COR-L47 (cell line): ENCODE measurements around the gene IRF2BP1.

Experiments
- DNase-seq: peaks from one replicate; lab custom pipeline; 2025; lab: John Stamatoyannopoulos, UW

The IRF2BP1 gene

GRCh38 chr19:45885556-45886426, at the start of gene IRF2BP1:
TSS of gene IRF2BP1 (minus strand) at chr19:45886141. CDS start at chr19:45885774, 367 bp downstream.
- peak; percentile 88 for DNase-seq

GRCh38 chr19:45935267-45935666, 49.3 kb upstream of the IRF2BP1 start:
- DNase-seq: no peak

- DNase-seq: no peak
Measured at GRCh38 chr19:45934551-45935230, 48.8 kb upstream of the IRF2BP1 start.

GRCh38 chr19:45933759-45934158, 47.8 kb upstream of the IRF2BP1 start:
- DNase-seq: no peak

GRCh38 chr19:45931055-45931454, 45.1 kb upstream of the IRF2BP1 start:
- DNase-seq: no peak

GRCh38 chr19:45929247-45929646, 43.3 kb upstream of the IRF2BP1 start:
- DNase-seq: no peak

GRCh38 chr19:45927565-45928261, 41.8 kb upstream of the IRF2BP1 start:
- peak; percentile 96 for DNase-seq

- DNase-seq: no peak
Measured at GRCh38 chr19:45924891-45925447, 39.0 kb upstream of the IRF2BP1 start.

GRCh38 chr19:45922281-45922680, 36.3 kb upstream of the IRF2BP1 start:
- no peak for DNase-seq

GRCh38 chr19:45920458-45920857, 34.5 kb upstream of the IRF2BP1 start:
- no peak for DNase-seq

- DNase-seq: no peak
Measured at GRCh38 chr19:45919678-45920077, 33.7 kb upstream of the IRF2BP1 start.

- no peak for DNase-seq
Measured at GRCh38 chr19:45918721-45919120, 32.8 kb upstream of the IRF2BP1 start.

- DNase-seq: no peak
Measured at GRCh38 chr19:45917421-45918091, 31.6 kb upstream of the IRF2BP1 start.

GRCh38 chr19:45913874-45914830, 28.2 kb upstream of the IRF2BP1 start, which contains the start of gene NANOS2:
TSS of gene NANOS2 (minus strand) at chr19:45914778. CDS start at chr19:45914693, 85 bp downstream.
- DNase-seq: no peak

- no peak for DNase-seq
Measured at GRCh38 chr19:45911291-45911690, 25.4 kb upstream of the IRF2BP1 start.

GRCh38 chr19:45908956-45909355, 23.0 kb upstream of the IRF2BP1 start:
- DNase-seq: no peak

GRCh38 chr19:45906221-45906620, 20.3 kb upstream of the IRF2BP1 start:
- no peak for DNase-seq

- no peak for DNase-seq
Measured at GRCh38 chr19:45905011-45905410, 19.1 kb upstream of the IRF2BP1 start.

- peak; percentile 96 for DNase-seq
Measured at GRCh38 chr19:45902651-45903625, 17.0 kb upstream of the IRF2BP1 start.
